T-helper 17 cell (primary cell): Measurements from ENCODE around the gene NDST1. TPM values are rescaled to one million over a fixed set of nuclear protein-coding genes. Genes with fewer than 3 reads are reported as not detected.

ENCODE experiments used
- ATAC-seq: fragments of 150-1000 bp; cut with Tn5 transposase; 2 replicates; pipeline ENCODE4 v1.10.0; 2021; ENCODE audit warnings: mild to moderate bottlenecking, moderate library complexity
- DNase-seq, 3 donors: peaks; one replicate each; pipeline versions ENCODE4 v3.0.0 to v3.0.0-alpha.2; 2020 to 2021
- H3K9me3 ChIP-seq: one replicate; pipeline ENCODE4 v1.7.0; 2013; ENCODE audit warnings: low read length, mild to moderate bottlenecking; ENCODE audit not compliant: control insufficient read depth, poor library complexity, severe bottlenecking
- H3K27ac Mint-ChIP-seq: one replicate; pipeline ENCODE4 v1.8.0; 2022; ENCODE audit warnings: mild to moderate bottlenecking, moderate library complexity, mixed read lengths
- H3K27me3 Mint-ChIP-seq: one replicate; pipeline ENCODE4 v1.8.0; 2022; ENCODE audit warnings: mixed read lengths
- H3K36me3 Mint-ChIP-seq: one replicate; pipeline ENCODE4 v1.8.0; 2022; ENCODE audit warnings: low read depth, mixed read lengths
- H3K4me1 Mint-ChIP-seq: one replicate; pipeline ENCODE4 v1.8.0; 2022; ENCODE audit warnings: mild to moderate bottlenecking, mixed read lengths
- H3K4me3 Mint-ChIP-seq: one replicate; pipeline ENCODE4 v1.8.0; 2022; ENCODE audit warnings: mild to moderate bottlenecking, moderate library complexity, mixed read lengths
- total RNA-seq, 4 donors: library from RNA in 2 of 4; stranded (reverse) in 2 of 4; gene quantifications; one replicate each; pipeline ENCODE4 v1.2.3 and lab custom pipeline; 2022 to 2026

The NDST1 gene
- total RNA-seq, 2 donors from 2014 or later, result 2.2 to 13.7 TPM

GRCh38 chr5:150605546-150605945 lies 97.6 kb downstream of the NDST1 start:
- Mint-ChIP-seq H3K27ac (no peak overlapping the region), H3K4me3 (no peak overlapping the region), H3K27me3 (peaks cover 23% of the 10 kb centered on the region), H3K36me3 (peaks cover 3% of the 10 kb centered on the region), H3K4me1 (peaks cover 4% of the 10 kb centered on the region)
- no peaks in the 10 kb centered on the region for H3K9me3 ChIP-seq
- DNase-seq (no peak), ATAC-seq (no peak)

- no peak for ATAC-seq
- Mint-ChIP-seq H3K36me3 (peaks cover 3% of the 10 kb centered on the region), H3K27me3 (peaks cover 23% of the 10 kb centered on the region), H3K27ac (no peak overlapping the region), H3K4me1 (peaks cover 4% of the 10 kb centered on the region), H3K4me3 (no peak overlapping the region)
- no peak for DNase-seq
- H3K9me3 ChIP-seq, result no peaks in the 10 kb centered on the region
These were observed 98.5 kb downstream of the NDST1 start for GRCh38 chr5:150606476-150606875.

- H3K9me3 ChIP-seq, result no peaks in the 10 kb centered on the region
- DNase-seq (no peak), ATAC-seq (no peak)
- H3K36me3 Mint-ChIP-seq, result peaks cover 3% of the 10 kb centered on the region
- H3K27me3 Mint-ChIP-seq, result peaks cover 23% of the 10 kb centered on the region
- H3K4me1 Mint-ChIP-seq, result peaks cover 4% of the 10 kb centered on the region
- H3K27ac Mint-ChIP-seq, result no peak overlapping the region
- no peak overlapping the region for H3K4me3 Mint-ChIP-seq
These were observed 99.2 kb downstream of the NDST1 start for GRCh38 chr5:150607105-150607504.

Other genes with a start within 250 kb of the NDST1 start
- not detected for gene CAMK2A, start 218.4 kb upstream of the NDST1 start, total RNA-seq
- not detected for gene ARSI, start 205.2 kb upstream of the NDST1 start, total RNA-seq
- gene TCOF1, start 150.4 kb upstream of the NDST1 start, total RNA-seq, result 10 to 100 TPM; 49.2 to 57.3 TPM
- gene CD74, start 95.2 kb upstream of the NDST1 start, total RNA-seq, result 100 to 1,000 TPM; 477 to 721 TPM
- 1,000 to 10,000 TPM; 3,455 to 4,953 TPM for gene RPS14, start 58.4 kb upstream of the NDST1 start, total RNA-seq
- gene SYNPO, start 132.5 kb downstream of the NDST1 start, total RNA-seq, result 1 to 10 TPM in 1 of 2 donors, not detected in 1; 1.5 TPM
- gene MYOZ3, start 153.1 kb downstream of the NDST1 start, total RNA-seq, result not detected
- 100 to 1,000 TPM in 1 of 2 donors, 10 to 100 TPM in 1; 96.0 to 105 TPM for gene RBM22, start 192.9 kb downstream of the NDST1 start, total RNA-seq